ENCODE measurements around the gene TNP2.

DNA sequence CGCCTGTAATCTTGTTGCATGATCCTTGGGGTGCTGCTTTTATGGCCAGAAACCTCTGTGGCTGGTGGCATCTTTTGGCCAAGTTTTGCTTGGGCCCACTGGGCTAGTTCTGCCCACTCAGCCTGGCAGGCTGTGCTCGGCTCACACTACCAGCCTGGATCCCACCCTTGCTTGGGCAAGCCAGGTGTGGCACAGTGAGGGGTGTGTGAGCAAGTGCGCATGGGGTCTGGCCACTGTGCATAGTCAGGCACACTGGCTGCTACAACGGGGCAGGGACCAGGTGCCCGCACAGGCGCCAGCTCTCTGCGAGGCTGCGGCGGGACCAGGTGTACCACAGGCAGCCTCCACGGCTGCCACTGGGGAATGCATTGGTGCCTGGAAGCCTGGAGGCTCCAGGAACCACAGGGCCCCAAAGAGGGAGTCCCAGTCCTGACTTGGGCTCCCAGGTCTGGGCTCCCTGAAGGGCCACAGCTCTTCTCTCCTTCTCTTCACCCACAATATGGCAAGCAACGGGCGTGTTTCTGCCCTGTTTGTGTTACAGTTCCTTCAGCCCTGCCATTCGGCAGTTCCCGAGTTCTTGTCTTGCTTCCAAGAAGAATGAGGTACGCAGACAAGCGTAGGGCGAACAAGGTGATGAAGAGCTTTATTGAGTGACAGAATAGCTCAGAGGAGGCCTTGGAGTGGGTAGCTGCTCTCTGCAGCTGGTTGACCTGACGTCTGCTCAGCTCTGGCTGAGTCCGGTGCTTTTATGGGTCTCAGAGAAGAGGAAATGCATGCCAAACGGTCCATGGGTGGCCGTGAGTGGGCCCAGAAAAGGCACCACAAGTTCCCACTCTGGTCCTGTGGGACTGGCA is 38.7 kb upstream of the TNP2 start:
- TF ChIP-seq, protein P1, sequence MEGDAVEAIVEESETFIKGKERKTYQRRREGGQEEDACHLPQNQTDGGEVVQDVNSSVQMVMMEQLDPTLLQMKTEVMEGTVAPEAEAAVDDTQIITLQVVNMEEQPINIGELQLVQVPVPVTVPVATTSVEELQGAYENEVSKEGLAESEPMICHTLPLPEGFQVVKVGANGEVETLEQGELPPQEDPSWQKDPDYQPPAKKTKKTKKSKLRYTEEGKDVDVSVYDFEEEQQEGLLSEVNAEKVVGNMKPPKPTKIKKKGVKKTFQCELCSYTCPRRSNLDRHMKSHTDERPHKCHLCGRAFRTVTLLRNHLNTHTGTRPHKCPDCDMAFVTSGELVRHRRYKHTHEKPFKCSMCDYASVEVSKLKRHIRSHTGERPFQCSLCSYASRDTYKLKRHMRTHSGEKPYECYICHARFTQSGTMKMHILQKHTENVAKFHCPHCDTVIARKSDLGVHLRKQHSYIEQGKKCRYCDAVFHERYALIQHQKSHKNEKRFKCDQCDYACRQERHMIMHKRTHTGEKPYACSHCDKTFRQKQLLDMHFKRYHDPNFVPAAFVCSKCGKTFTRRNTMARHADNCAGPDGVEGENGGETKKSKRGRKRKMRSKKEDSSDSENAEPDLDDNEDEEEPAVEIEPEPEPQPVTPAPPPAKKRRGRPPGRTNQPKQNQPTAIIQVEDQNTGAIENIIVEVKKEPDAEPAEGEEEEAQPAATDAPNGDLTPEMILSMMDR (IDR thresholded peaks at IDR 0.05) = no peak
- TF ChIP-seq POLR2A (IDR thresholded peaks at IDR 0.05) = no peak
